K562 (cell line): ENCODE data around the gene CAPN7. TPM values are rescaled to one million over a fixed set of nuclear protein-coding genes. Genes with fewer than 3 reads are reported as not detected.

Source experiments
- CCAR2 ChIP-seq: fragments of 200-400 bp; formaldehyde crosslinking; IDR thresholded peaks from 2 replicates; pipeline ENCODE4 v1.6.1; 2017; ENCODE audit warnings: mild to moderate bottlenecking, low read depth, low read length
- EHMT2 ChIP-seq: fragments of 450-650 bp; IDR thresholded peaks from 2 replicates; pipeline ENCODE4 v1.6.1; 2018; ENCODE audit warnings: antibody characterized with exemption
- FOXJ2 ChIP-seq: fragments of 200-800 bp; sonication (Bioruptor generic); IDR thresholded peaks from 2 replicates; pipeline ENCODE4 v1.6.1; 2016; ENCODE audit warnings: missing genetic modification characterization, missing compliant biosample characterization
- HCFC1 ChIP-seq: IDR thresholded peaks from 2 replicates; pipeline ENCODE4 v1.6.1; 2012; ENCODE audit warnings: low read depth, low read length, improper control_type of control experiment
- HNRNPK ChIP-seq: fragments of 200-400 bp; formaldehyde crosslinking; IDR thresholded peaks from one replicate; pipeline ENCODE4 v1.6.1; 2018; ENCODE audit warnings: mild to moderate bottlenecking, low read depth, low read length; ENCODE audit not compliant: poor library complexity, severe bottlenecking
- HNRNPLL ChIP-seq: fragments of 200-400 bp; formaldehyde crosslinking; IDR thresholded peaks from 2 replicates; pipeline ENCODE4 v1.6.1; 2017; ENCODE audit warnings: low read length, low read depth, mild to moderate bottlenecking; ENCODE audit not compliant: poor library complexity, severe bottlenecking
- JUN ChIP-seq, 2 experiments: sonication (generic) in 1 of 2; formaldehyde crosslinking in 1 of 2; IDR thresholded peaks; 2 replicates each; pipeline versions ENCODE4 v1.6.1 to v1.8.0; 2012 to 2022; ENCODE audit warnings: borderline replicate concordance in 2 of 2, mild to moderate bottlenecking in 2 of 2, improper control_type of control experiment in 1 of 2, low read depth in 1 of 2, low read length in 1 of 2, missing genetic modification reagents in 1 of 2
- RBBP5 ChIP-seq: fragments of 200-600 bp; sonication (generic); IDR thresholded peaks from 2 replicates; pipeline ENCODE4 v1.6.1; 2012; ENCODE audit warnings: borderline replicate concordance, mild to moderate bottlenecking, low read length, control low read depth, inconsistent platforms; ENCODE audit not compliant: insufficient read depth, poor library complexity, severe bottlenecking
- ZFX ChIP-seq: sonication (generic); formaldehyde crosslinking; IDR thresholded peaks from 2 replicates; pipeline ENCODE4 v1.8.0; 2022; ENCODE audit warnings: mild to moderate bottlenecking, missing genetic modification reagents, moderate library complexity
- ZNF165 ChIP-seq: fragments of 250-450 bp; sonication (Bioruptor Pico); IDR thresholded peaks from 2 replicates; pipeline ENCODE4 v1.4.0; 2020; ENCODE audit warnings: borderline replicate concordance
- ZNF239 ChIP-seq: fragments of 250-450 bp; sonication (Bioruptor Pico); IDR thresholded peaks from 2 replicates; pipeline ENCODE4 v1.4.0; 2020; ENCODE audit warnings: mild to moderate bottlenecking
- ZZZ3 ChIP-seq: fragments of 450-650 bp; IDR thresholded peaks from 2 replicates; pipeline ENCODE4 v1.6.1; 2016; ENCODE audit warnings: antibody characterized with exemption, mild to moderate bottlenecking, moderate library complexity
- polyA plus RNA-seq, 8 experiments: library from polyadenylated mRNA; depleted of rRNA in 4 of 8; stranded (reverse) in 5 of 8; unstranded in 3 of 8; fragments of >200 nt; fragmentation: Nextera tagmentation in 2 of 8; fragmentation: Illumina TruSeq in 1 of 8; extraction: Ambion mirVana in 2 of 8; extraction: Trizol in 1 of 8; gene quantifications; 2 replicates each; pipeline versions ENCODE4 v1.2.1 to v1.2.3, GENCODE V29; 2011 to 2014; ENCODE audit warnings: inconsistent platforms in 1 of 8, missing spikeins in 1 of 8
- total RNA-seq, 7 experiments: library from RNA; depleted of rRNA in 6 of 7; stranded (reverse); fragments of >200 nt in 6 of 7; fragmentation: Illumina TruSeq in 2 of 7; extraction: Trizol in 2 of 7; gene quantifications; 2 replicates each; pipeline versions ENCODE4 v1.2.1 to v1.2.3, GENCODE V29; 2011 to 2021; ENCODE audit warnings: low replicate concordance in 1 of 7
- TF ChIP-seq, protein P1 (sequence below): fragments of 450-650 bp; IDR thresholded peaks from 2 replicates; pipeline ENCODE4 v1.6.1; 2016; ENCODE audit warnings: missing biosample characterization, missing genetic modification characterization
- TF ChIP-seq, protein P2 (sequence below): IDR thresholded peaks from 2 replicates; pipeline ENCODE4 v1.6.1; 2012; ENCODE audit warnings: low read depth, low read length, improper control_type of control experiment, borderline replicate concordance
- TF ChIP-seq, protein P3 (sequence below), 2 experiments: IDR thresholded peaks; 2 replicates each; pipeline ENCODE4 v1.6.1; 2012; ENCODE audit warnings: improper control_type of control experiment in 2 of 2, low read depth in 2 of 2, low read length in 2 of 2, borderline replicate concordance in 1 of 2
- TF ChIP-seq, protein P4 (sequence below): fragments of 250-450 bp; sonication (Bioruptor Pico); IDR thresholded peaks from 2 replicates; pipeline ENCODE4 v1.4.0; 2020; ENCODE audit warnings: mild to moderate bottlenecking
- TF ChIP-seq, protein P5 (sequence below): fragments of 450-650 bp; formaldehyde crosslinking; IDR thresholded peaks from 2 replicates; pipeline ENCODE4 v1.4.0; 2020; ENCODE audit warnings: mild to moderate bottlenecking

The CAPN7 gene
- total and polyA plus RNA-seq, 9 of the 15 experiments (the other 6 are each of a cell fraction or from before 2014, with no cell fraction given): 6.5 to 42.7 (median 32.7) TPM

DNA sequence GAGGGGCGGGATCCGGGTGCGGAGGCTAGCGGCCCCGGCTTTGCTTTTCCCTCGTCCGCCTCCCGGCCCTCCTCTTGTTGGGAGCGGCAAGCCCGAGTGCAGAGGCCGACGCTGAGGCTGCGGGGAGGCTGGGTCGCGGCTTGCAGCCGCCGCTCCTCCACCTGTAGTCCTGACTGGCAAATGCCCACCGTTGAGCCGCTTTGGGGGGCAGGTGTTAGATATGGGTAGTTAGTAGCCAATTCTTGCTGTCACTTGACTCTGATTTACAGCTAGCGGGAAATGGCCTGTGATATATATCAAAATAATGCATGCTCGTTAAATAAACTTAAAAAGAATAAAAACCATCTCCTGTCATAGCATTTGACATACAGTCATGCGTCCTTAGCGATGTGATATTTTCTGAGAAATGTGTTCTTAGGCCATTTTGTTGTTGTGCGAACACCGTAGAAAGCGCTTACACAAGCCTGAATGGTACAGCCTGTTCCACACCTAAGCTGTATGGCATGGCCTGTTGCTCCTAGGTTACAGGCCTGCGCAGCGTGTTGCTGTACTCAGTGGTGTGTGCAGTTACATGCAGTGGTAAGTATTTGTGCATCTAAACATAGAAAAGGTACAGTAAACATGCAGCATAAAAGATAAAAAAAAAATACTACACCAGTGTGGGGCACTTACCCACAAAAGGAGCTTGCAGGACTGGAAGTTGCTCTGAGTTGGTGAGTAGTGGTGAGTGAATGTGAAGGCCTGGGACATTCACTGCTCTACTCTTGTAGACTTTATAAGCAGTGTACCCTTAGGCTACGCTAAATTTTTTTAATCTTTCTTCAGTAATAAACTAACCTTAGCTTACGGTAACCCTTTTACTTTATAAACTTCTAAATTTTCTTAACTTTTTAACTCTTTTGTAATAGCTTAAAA, 873 bp downstream of the CAPN7 start (continued):
- no peak for TF ChIP-seq ZZZ3
- TF ChIP-seq, protein P1, sequence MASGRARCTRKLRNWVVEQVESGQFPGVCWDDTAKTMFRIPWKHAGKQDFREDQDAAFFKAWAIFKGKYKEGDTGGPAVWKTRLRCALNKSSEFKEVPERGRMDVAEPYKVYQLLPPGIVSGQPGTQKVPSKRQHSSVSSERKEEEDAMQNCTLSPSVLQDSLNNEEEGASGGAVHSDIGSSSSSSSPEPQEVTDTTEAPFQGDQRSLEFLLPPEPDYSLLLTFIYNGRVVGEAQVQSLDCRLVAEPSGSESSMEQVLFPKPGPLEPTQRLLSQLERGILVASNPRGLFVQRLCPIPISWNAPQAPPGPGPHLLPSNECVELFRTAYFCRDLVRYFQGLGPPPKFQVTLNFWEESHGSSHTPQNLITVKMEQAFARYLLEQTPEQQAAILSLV (tag): no peak
- TF ChIP-seq EHMT2: no peak
- TF ChIP-seq, protein P2, sequence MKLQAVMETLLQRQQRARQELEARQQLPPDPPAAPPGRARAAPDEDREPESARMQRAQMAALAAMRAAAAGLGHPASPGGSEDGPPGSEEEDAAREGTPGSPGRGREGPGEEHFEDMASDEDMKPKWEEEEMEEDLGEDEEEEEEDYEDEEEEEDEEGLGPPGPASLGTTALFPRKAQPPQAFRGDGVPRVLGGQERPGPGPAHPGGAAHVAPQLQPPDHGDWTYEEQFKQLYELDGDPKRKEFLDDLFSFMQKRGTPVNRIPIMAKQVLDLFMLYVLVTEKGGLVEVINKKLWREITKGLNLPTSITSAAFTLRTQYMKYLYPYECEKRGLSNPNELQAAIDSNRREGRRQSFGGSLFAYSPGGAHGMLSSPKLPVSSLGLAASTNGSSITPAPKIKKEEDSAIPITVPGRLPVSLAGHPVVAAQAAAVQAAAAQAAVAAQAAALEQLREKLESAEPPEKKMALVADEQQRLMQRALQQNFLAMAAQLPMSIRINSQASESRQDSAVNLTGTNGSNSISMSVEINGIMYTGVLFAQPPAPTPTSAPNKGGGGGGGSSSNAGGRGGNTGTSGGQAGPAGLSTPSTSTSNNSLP: 0 out of 2 replicates have a peak, but pooled peaks have one; percentile 10
- TF ChIP-seq HNRNPLL: peak; percentile 23
- TF ChIP-seq, protein P3, sequence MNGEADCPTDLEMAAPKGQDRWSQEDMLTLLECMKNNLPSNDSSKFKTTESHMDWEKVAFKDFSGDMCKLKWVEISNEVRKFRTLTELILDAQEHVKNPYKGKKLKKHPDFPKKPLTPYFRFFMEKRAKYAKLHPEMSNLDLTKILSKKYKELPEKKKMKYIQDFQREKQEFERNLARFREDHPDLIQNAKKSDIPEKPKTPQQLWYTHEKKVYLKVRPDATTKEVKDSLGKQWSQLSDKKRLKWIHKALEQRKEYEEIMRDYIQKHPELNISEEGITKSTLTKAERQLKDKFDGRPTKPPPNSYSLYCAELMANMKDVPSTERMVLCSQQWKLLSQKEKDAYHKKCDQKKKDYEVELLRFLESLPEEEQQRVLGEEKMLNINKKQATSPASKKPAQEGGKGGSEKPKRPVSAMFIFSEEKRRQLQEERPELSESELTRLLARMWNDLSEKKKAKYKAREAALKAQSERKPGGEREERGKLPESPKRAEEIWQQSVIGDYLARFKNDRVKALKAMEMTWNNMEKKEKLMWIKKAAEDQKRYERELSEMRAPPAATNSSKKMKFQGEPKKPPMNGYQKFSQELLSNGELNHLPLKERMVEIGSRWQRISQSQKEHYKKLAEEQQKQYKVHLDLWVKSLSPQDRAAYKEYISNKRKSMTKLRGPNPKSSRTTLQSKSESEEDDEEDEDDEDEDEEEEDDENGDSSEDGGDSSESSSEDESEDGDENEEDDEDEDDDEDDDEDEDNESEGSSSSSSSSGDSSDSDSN (IDR thresholded peaks at IDR 0.05; ENCODE audit: borderline replicate concordance in 1 of 2, low read depth in 2 of 2, low read length in 2 of 2): peak; percentile 84 to 95; a peak in 1 of 4 replicates
- no peak for TF ChIP-seq HNRNPK
- TF ChIP-seq ZNF239 (CRISPR knock-in tag): no peak
- TF ChIP-seq FOXJ2 (tag): no peak
- no peak for TF ChIP-seq RBBP5
- no peak for TF ChIP-seq JUN (IDR thresholded peaks at IDR 0.05; ENCODE audit: borderline replicate concordance, low read depth, low read length)
- 0 out of 2 replicates have a peak, but pooled peaks have one; percentile 30 for TF ChIP-seq JUN (CRISPR knock-in tag; IDR thresholded peaks at IDR 0.05; ENCODE audit: borderline replicate concordance)
- TF ChIP-seq ZFX (CRISPR knock-in tag): peak; percentile 90; the same call in 1 of the 2 replicates
- TF ChIP-seq, protein P4, sequence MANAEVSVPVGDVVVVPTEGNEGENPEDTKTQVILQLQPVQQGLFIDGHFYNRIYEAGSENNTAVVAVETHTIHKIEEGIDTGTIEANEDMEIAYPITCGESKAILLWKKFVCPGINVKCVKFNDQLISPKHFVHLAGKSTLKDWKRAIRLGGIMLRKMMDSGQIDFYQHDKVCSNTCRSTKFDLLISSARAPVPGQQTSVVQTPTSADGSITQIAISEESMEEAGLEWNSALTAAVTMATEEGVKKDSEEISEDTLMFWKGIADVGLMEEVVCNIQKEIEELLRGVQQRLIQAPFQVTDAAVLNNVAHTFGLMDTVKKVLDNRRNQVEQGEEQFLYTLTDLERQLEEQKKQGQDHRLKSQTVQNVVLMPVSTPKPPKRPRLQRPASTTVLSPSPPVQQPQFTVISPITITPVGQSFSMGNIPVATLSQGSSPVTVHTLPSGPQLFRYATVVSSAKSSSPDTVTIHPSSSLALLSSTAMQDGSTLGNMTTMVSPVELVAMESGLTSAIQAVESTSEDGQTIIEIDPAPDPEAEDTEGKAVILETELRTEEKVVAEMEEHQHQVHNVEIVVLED (CRISPR knock-in tag): no peak
- TF ChIP-seq ZNF165: no peak
- no peak for TF ChIP-seq HCFC1
- TF ChIP-seq, protein P5, sequence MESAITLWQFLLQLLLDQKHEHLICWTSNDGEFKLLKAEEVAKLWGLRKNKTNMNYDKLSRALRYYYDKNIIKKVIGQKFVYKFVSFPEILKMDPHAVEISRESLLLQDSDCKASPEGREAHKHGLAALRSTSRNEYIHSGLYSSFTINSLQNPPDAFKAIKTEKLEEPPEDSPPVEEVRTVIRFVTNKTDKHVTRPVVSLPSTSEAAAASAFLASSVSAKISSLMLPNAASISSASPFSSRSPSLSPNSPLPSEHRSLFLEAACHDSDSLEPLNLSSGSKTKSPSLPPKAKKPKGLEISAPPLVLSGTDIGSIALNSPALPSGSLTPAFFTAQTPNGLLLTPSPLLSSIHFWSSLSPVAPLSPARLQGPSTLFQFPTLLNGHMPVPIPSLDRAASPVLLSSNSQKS (CRISPR knock-in tag): no peak
- no peak for TF ChIP-seq CCAR2
